HG03108 (cell line): ENCODE results near the gene FGGY.

Experiments used
- ATAC-seq: cut with Tn5 transposase; IDR thresholded peaks from one replicate; pipeline ENCODE4 v1.9.1; 2021; ENCODE audit warnings: moderate library complexity; ENCODE audit not compliant: unreplicated experiment

The FGGY gene

DNA sequence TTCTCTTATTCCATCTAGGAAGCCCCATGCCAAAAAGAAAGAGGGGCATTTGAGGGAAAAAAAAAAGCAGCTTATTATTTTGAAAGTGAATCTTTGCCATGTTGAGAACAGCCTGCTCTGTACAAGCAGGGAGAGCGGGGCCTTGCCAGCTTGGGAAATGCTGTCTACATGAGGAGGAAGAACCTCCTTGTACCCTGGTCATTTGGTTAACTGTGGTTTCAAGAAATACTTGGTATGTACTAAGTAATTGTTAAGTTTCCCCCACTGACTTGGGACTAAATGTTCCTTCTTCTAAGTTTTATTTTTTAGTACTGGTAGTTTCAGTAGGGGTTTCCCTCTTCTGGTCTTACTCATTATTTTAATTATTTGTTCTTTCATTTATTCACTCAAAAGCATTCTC, 373.8 kb downstream of the FGGY start:
- ATAC-seq, result no peak

- ATAC-seq, result no peak
Measured at GRCh38 chr1:59671066-59671952, 374.4 kb downstream of the FGGY start.

DNA sequence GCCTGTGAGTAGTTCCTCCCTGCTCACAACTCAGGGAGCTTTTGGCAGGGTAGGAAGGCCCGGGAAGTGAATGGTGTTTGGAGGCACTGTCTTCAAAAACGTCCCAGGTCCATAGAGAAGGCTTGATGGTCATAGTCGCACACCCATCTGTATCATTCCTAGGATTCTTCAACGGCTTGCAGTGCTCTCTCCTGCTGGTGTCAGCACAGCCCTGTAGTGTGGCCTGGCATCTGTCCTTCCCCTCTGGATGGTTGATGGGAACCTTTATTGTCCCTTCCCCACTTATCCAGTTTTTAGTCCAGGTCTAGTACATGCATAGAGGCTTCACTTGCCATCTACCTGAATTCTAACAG, 375.0 kb downstream of the FGGY start:
- no peak for ATAC-seq

DNA sequence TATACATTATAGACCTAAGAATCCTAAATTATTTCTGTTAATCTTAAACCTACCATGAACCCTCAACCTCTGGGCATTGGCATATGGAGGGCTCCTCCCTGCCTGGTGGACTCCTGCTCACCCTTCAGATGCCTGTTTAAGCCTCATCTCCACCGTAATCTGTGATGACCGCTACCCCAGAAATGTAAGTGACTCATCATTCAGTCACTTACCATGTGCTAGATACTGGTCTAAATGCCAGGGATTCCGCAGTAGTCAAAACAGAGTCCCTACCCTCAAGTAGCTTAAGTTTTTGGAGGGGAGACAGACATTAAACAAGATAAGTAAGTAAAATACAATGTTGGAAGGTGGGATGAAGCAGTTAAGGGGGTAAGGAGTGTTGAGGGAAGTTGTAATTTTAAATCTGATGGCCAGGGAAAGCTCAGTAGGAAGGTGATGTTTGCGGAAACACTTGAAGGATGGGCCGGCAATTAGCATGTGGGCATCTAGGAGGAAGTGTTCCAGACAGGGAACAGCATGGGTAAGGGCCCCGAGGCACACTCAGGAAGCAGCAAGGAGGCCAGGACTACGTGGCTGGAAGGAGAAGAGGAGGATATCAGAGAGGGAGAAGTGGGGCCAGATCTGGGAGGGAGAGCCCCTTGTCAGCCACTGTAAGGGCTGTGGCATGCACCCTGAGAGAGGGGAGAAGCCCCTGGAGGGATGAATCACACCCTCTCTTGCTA, 376.1 kb downstream of the FGGY start:
- no peak for ATAC-seq

DNA sequence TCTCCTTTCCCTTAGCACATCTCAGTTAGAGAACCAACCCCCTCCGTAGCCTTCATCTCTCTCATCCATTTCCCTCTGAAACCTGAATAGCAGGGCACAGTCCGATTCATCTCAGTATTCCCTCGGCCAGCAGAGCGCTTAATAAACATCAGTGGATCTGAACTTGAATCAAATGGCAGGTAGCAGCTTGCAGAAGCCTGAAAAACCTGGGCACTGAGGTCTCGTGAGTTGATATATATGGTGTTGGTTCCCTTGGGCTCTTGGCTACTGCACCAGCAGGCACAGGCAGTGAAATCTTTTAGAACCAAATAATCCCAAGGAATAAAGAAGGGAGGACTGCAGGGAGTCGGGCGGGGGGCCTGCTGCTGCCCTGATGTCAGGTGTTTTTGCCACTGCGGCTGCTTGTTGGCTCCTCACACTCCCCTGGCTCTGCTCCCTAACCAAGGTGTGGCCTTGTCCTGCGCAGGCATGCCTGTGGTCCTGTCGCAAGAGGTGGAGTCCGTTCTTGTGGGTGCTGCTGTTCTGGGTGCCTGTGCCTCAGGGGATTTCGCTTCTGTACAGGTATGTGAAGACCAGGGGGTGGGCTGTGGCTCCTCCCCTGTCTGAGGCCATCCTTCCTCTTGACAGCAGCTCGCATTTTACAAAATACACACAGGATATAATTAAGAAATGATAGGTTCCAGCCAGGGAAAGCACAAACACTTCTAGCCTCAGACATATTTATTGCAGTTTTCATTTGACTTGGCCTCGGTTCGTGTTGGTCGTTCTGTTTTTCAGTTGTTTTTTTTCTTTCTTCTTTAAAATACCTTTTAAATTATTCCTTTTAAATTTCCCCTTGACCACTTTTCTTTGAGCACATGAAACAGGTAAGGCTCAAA, 376.9 kb downstream of the FGGY start:
- no peak for ATAC-seq

DNA sequence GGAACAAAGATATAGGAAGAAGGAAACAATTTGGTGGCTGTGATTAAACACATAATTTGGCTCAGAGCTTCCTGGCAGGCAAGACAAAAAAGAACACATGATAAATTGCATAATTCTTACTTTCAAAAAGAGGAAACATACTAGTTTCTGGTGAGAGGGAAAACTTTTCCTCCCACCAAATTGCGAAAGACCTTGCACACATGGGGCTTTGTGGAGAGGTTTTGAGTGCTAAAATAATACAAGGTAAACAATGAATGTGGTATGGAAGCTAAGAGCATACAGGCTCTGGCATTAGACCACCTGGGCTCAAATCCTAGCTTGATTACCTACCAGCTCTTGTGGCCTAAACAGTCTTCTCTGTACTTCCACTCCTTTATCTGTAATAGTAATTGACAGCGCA, 377.7 kb downstream of the FGGY start:
- no peak for ATAC-seq

- ATAC-seq, result no peak
Measured at GRCh38 chr1:59675936-59676335, 379.0 kb downstream of the FGGY start.

- no peak for ATAC-seq
Measured at GRCh38 chr1:59678040-59678439, 381.1 kb downstream of the FGGY start.

GRCh38 chr1:59678493-59679228, 381.8 kb downstream of the FGGY start:
- ATAC-seq, result no peak

- no peak for ATAC-seq
Measured at GRCh38 chr1:59680044-59680443, 383.1 kb downstream of the FGGY start.

GRCh38 chr1:59682396-59683080, 385.6 kb downstream of the FGGY start:
- no peak for ATAC-seq

DNA sequence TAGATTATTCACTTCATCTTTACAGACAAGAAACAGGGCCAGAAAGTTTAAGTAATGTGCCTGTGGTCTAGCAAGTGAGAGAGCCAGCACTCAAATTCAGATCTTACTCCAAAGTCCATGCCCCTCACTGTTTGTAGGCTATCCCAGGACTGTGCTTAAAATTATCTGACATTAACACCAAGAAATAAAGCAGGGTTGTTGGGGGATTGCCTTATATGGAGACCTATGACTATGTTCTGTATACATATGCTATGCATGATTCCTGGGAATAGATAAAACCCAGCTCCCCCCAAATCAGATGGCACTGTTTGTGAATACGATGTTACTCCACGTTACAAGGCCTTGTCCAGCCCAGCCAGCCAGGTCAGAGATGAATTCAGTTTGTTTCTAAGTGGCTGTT, 386.3 kb downstream of the FGGY start:
- ATAC-seq, result no peak

GRCh38 chr1:59684698-59685097, 387.8 kb downstream of the FGGY start:
- no peak for ATAC-seq

GRCh38 chr1:59685101-59685500, 388.2 kb downstream of the FGGY start:
- ATAC-seq, result no peak

DNA sequence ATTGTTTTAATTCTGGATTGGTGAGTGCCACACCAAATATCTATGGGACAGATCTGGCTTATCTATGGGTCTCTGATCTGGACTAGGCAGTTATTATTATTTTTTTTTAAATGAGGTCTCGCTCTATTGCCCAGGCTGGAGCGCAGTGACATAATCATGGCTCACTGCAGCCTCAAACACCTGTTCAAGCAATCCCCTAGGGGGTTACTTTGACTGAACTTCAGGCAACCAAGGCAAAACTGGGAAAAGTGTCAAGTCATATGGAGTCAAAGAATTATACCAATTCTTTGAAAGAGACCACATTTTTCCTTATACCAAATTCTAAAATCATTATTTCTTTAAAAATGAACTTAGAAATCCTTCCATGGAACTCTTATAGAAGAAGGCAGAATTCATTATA, 388.8 kb downstream of the FGGY start:
- no peak for ATAC-seq

- no peak for ATAC-seq
Measured at GRCh38 chr1:59686170-59686569, 389.3 kb downstream of the FGGY start.

GRCh38 chr1:59686574-59686973, 389.7 kb downstream of the FGGY start:
- ATAC-seq, result no peak

GRCh38 chr1:59687081-59687480, 390.2 kb downstream of the FGGY start:
- no peak for ATAC-seq

- ATAC-seq, result no peak
Measured at GRCh38 chr1:59688976-59689375, 392.1 kb downstream of the FGGY start.

DNA sequence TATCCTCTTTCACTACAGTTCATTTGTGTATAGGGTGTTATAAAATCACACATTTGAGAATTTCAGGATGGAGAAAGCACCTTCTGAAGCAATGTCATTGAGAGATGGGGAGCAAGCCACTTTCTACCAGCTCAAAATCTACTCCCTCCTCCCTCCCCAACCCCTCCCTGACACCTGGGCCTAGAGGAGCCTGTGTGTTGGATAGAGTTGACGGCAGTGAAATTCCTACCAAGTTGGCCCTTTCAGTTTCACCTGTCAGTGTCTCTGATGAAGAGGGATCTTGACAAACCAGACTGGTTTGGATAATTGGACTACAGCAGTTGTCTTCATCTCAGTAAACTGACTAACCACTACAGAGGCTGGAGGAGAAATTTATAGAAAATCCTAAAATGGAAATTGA, 392.8 kb downstream of the FGGY start:
- no peak for ATAC-seq
